Progenitor cell of endocrine pancreas (in vitro differentiated cells): ENCODE data around the gene LIPC. TPM values are rescaled to one million over a fixed set of nuclear protein-coding genes. Genes with fewer than 3 reads are reported as not detected.

Source experiments
- DNase-seq: peaks from one replicate; pipeline ENCODE4 v3.0.0; 2021; ENCODE audit warnings: low spot score; ENCODE audit not compliant: unreplicated experiment
- H3K27ac Mint-ChIP-seq: 2 replicates; pipeline ENCODE4 v1.8.0; 2021; ENCODE audit warnings: mild to moderate bottlenecking, moderate library complexity, mixed read lengths
- H3K27me3 Mint-ChIP-seq: 2 replicates; pipeline ENCODE4 v1.8.0; 2021; ENCODE audit warnings: mixed read lengths
- H3K36me3 Mint-ChIP-seq: 2 replicates; pipeline ENCODE4 v1.8.0; 2022; ENCODE audit warnings: mixed read lengths; ENCODE audit not compliant: insufficient read depth
- H3K4me1 Mint-ChIP-seq: 2 replicates; pipeline ENCODE4 v1.8.0; 2021; ENCODE audit warnings: low read depth, mixed read lengths
- H3K4me3 Mint-ChIP-seq: 2 replicates; pipeline ENCODE4 v1.8.0; 2021; ENCODE audit warnings: low read depth, mild to moderate bottlenecking, moderate library complexity, mixed read lengths
- H3K9me3 Mint-ChIP-seq: 2 replicates; pipeline ENCODE4 v1.8.0; 2021; ENCODE audit warnings: low read depth, mixed read lengths
- CTCF ChIP-seq: fragments of 200-600 bp; sonication (generic); IDR thresholded peaks from one replicate; pipeline ENCODE4 v1.5.0; 2021; ENCODE audit warnings: antibody characterized with exemption, mild to moderate bottlenecking; ENCODE audit not compliant: unreplicated experiment
- total RNA-seq: library from RNA; stranded (reverse); gene quantifications from 2 replicates; pipeline ENCODE4 v1.2.1, GENCODE V29; 2021

Gene LIPC
- total RNA-seq, 1 donor from 2014 or later: 5.9 TPM

GRCh38 chr15:58552505-58553364 is 120.9 kb downstream of the LIPC start:
- Mint-ChIP-seq H3K36me3 (no peaks in the 10 kb centered on the region), H3K9me3 (no peaks in the 10 kb centered on the region), H3K27me3 (peaks cover 46% of the 10 kb centered on the region), H3K4me1 (peaks cover 10% of the 10 kb centered on the region), H3K27ac (peak overlapping the region; percentile 58), H3K4me3 (no peak overlapping the region)
- no peak for DNase-seq
- no peak for TF ChIP-seq CTCF

GRCh38 chr15:58553365-58553918 is 121.7 kb downstream of the LIPC start:
- no peaks in the 10 kb centered on the region for H3K36me3 Mint-ChIP-seq
- no peak for DNase-seq
- no peak overlapping the region for H3K27ac Mint-ChIP-seq

GRCh38 chr15:58554758-58555157 is 123.0 kb downstream of the LIPC start:
- Mint-ChIP-seq H3K36me3 (no peaks in the 10 kb centered on the region), H3K9me3 (no peaks in the 10 kb centered on the region), H3K27ac (no peak overlapping the region), H3K27me3 (peaks cover 31% of the 10 kb centered on the region), H3K4me1 (peaks cover 10% of the 10 kb centered on the region), H3K4me3 (no peak overlapping the region)
- TF ChIP-seq CTCF: no peak
- no peak for DNase-seq

More at GRCh38 chr15:58553365-58553918, 121.7 kb downstream of the LIPC start:
- Mint-ChIP-seq H3K27me3 (peaks cover 40% of the 10 kb centered on the region), H3K4me1 (peaks cover 10% of the 10 kb centered on the region), H3K4me3 (no peak overlapping the region), H3K9me3 (no peaks in the 10 kb centered on the region)
- TF ChIP-seq CTCF: no peak

- no peaks in the 10 kb centered on the region for H3K36me3 Mint-ChIP-seq
- TF ChIP-seq CTCF: no peak
- no peak overlapping the region for H3K4me3 Mint-ChIP-seq
- no peaks in the 10 kb centered on the region for H3K9me3 Mint-ChIP-seq
- H3K27ac Mint-ChIP-seq: peak overlapping the region; percentile 65
- no peak for DNase-seq
- peaks cover 10% of the 10 kb centered on the region for H3K4me1 Mint-ChIP-seq
- H3K27me3 Mint-ChIP-seq: peaks cover 25% of the 10 kb centered on the region
Observed at GRCh38 chr15:58555162-58556027, 123.6 kb downstream of the LIPC start.

GRCh38 chr15:58556028-58556361 is 124.2 kb downstream of the LIPC start:
- no peak overlapping the region for H3K4me3 Mint-ChIP-seq
- H3K4me1 Mint-ChIP-seq: peaks cover 14% of the 10 kb centered on the region
- no peak overlapping the region for H3K27ac Mint-ChIP-seq
- no peak for DNase-seq
- no peaks in the 10 kb centered on the region for H3K36me3 Mint-ChIP-seq
- H3K27me3 Mint-ChIP-seq: peaks cover 24% of the 10 kb centered on the region
- no peak for TF ChIP-seq CTCF
- no peaks in the 10 kb centered on the region for H3K9me3 Mint-ChIP-seq
